SK-N-SH treated with all-trans-retinoic acid at 6 μM for 48 hours (cell line): ENCODE results near the gene STAG1.

ENCODE experiments used
- ATAC-seq: fragments of 200-7000 bp; cut with Tn5 transposase; 3 replicates; pipeline ENCODE4 v1.9.1; 2020; ENCODE audit warnings: mild to moderate bottlenecking, moderate library complexity
- ARNTL ChIP-seq: fragments of 450-650 bp; formaldehyde crosslinking; IDR thresholded peaks from 2 replicates; pipeline ENCODE4 v1.5.0; 2020; ENCODE audit warnings: low read depth, mild to moderate bottlenecking, moderate library complexity, borderline replicate concordance
- CREB5 ChIP-seq: fragments of 250-450 bp; sonication (Bioruptor Pico); IDR thresholded peaks from 2 replicates; pipeline ENCODE4 v1.5.1; 2020; ENCODE audit warnings: low read depth, mild to moderate bottlenecking, moderate library complexity
- CSDC2 ChIP-seq: fragments of 250-450 bp; sonication (Bioruptor Pico); IDR thresholded peaks from 2 replicates; pipeline ENCODE4 v1.5.0; 2020; ENCODE audit warnings: mild to moderate bottlenecking, moderate library complexity
- ESRRG ChIP-seq: fragments of 250-450 bp; sonication (Bioruptor Pico); IDR thresholded peaks from 2 replicates; pipeline ENCODE4 v1.6.1; 2021; ENCODE audit warnings: mild to moderate bottlenecking
- GLIS3 ChIP-seq: fragments of 250-450 bp; sonication (Bioruptor Pico); IDR thresholded peaks from 2 replicates; pipeline ENCODE4 v1.5.0; 2020; ENCODE audit warnings: mild to moderate bottlenecking, moderate library complexity
- ISL1 ChIP-seq: fragments of 250-450 bp; sonication (Bioruptor Pico); IDR thresholded peaks from 2 replicates; pipeline ENCODE4 v2.1.2; 2022; ENCODE audit warnings: mild to moderate bottlenecking, moderate library complexity
- OSR1 ChIP-seq: fragments of 250-450 bp; sonication (Bioruptor Pico); IDR thresholded peaks from 2 replicates; pipeline ENCODE4 v1.8.0; 2022; ENCODE audit warnings: moderate library complexity, mild to moderate bottlenecking, inconsistent platforms
- POU6F1 ChIP-seq: fragments of 250-450 bp; sonication (Bioruptor Pico); IDR thresholded peaks from 2 replicates; pipeline ENCODE4 v1.8.0; 2021; ENCODE audit warnings: low read depth, mild to moderate bottlenecking, moderate library complexity, borderline replicate concordance
- PPARA ChIP-seq: fragments of 250-450 bp; sonication (Bioruptor Pico); IDR thresholded peaks from 2 replicates; pipeline ENCODE4 v1.5.0; 2020; ENCODE audit warnings: mild to moderate bottlenecking, borderline replicate concordance
- RARB ChIP-seq: fragments of 250-450 bp; sonication (Bioruptor Pico); IDR thresholded peaks from 2 replicates; pipeline ENCODE4 v1.8.0; 2021; ENCODE audit warnings: mild to moderate bottlenecking, moderate library complexity
- SNAI2 ChIP-seq: fragments of 250-450 bp; sonication (Bioruptor Pico); IDR thresholded peaks from 2 replicates; pipeline ENCODE4 v1.5.0; 2020; ENCODE audit warnings: mild to moderate bottlenecking, moderate library complexity
- TCF4 ChIP-seq: fragments of 250-450 bp; sonication (Bioruptor Pico); IDR thresholded peaks from 2 replicates; pipeline ENCODE4 v1.8.0; 2021; ENCODE audit warnings: mild to moderate bottlenecking, moderate library complexity, borderline replicate concordance
- TOX ChIP-seq: fragments of 250-450 bp; sonication (Bioruptor Pico); IDR thresholded peaks from 2 replicates; pipeline ENCODE4 v1.8.0; 2021; ENCODE audit warnings: mild to moderate bottlenecking, moderate library complexity, borderline replicate concordance
- TSHZ2 ChIP-seq: fragments of 250-450 bp; sonication (Bioruptor Pico); IDR thresholded peaks from 2 replicates; pipeline ENCODE4 v1.5.0; 2020; ENCODE audit warnings: mild to moderate bottlenecking, moderate library complexity
- ZC3H10 ChIP-seq: fragments of 250-450 bp; sonication (Bioruptor Pico); IDR thresholded peaks from 2 replicates; pipeline ENCODE4 v1.5.1; 2021; ENCODE audit warnings: mild to moderate bottlenecking, moderate library complexity
- ZFP3 ChIP-seq: fragments of 250-450 bp; sonication (Bioruptor Pico); IDR thresholded peaks from 2 replicates; pipeline ENCODE4 v1.5.0; 2020; ENCODE audit warnings: mild to moderate bottlenecking, moderate library complexity
- ZNF565 ChIP-seq: fragments of 450-650 bp; formaldehyde crosslinking; conservative IDR thresholded peaks from 2 replicates; pipeline ENCODE4 v1.5.0; 2020; ENCODE audit warnings: low read depth, mild to moderate bottlenecking, moderate library complexity
- ZNF70 ChIP-seq: fragments of 450-650 bp; formaldehyde crosslinking; IDR thresholded peaks from 2 replicates; pipeline ENCODE4 v1.5.0; 2020; ENCODE audit warnings: mild to moderate bottlenecking, moderate library complexity
- ZNF8 ChIP-seq: fragments of 450-650 bp; formaldehyde crosslinking; IDR thresholded peaks from 2 replicates; pipeline ENCODE4 v1.5.0; 2020; ENCODE audit warnings: mild to moderate bottlenecking, moderate library complexity
- TF ChIP-seq, protein P1 (sequence below): fragments of 250-450 bp; sonication (Bioruptor Pico); IDR thresholded peaks from 2 replicates; pipeline ENCODE4 v1.8.0; 2020; ENCODE audit warnings: mild to moderate bottlenecking, moderate library complexity, borderline replicate concordance
- TF ChIP-seq, protein P2 (sequence below): fragments of 250-450 bp; sonication (Bioruptor Pico); IDR thresholded peaks from 2 replicates; pipeline ENCODE4 v1.5.1; 2021; ENCODE audit warnings: mild to moderate bottlenecking, moderate library complexity

The STAG1 gene

GRCh38 chr3:136682740-136683312 lies 69.4 kb downstream of the STAG1 start (continued):
- no peak for TF ChIP-seq POU6F1 (CRISPR knock-in tag)
- no peak for TF ChIP-seq ZNF565
- TF ChIP-seq TOX = no peak
- TF ChIP-seq ARNTL = no peak
- TF ChIP-seq ZNF8 (CRISPR knock-in tag) = no peak
- TF ChIP-seq, protein P1, sequence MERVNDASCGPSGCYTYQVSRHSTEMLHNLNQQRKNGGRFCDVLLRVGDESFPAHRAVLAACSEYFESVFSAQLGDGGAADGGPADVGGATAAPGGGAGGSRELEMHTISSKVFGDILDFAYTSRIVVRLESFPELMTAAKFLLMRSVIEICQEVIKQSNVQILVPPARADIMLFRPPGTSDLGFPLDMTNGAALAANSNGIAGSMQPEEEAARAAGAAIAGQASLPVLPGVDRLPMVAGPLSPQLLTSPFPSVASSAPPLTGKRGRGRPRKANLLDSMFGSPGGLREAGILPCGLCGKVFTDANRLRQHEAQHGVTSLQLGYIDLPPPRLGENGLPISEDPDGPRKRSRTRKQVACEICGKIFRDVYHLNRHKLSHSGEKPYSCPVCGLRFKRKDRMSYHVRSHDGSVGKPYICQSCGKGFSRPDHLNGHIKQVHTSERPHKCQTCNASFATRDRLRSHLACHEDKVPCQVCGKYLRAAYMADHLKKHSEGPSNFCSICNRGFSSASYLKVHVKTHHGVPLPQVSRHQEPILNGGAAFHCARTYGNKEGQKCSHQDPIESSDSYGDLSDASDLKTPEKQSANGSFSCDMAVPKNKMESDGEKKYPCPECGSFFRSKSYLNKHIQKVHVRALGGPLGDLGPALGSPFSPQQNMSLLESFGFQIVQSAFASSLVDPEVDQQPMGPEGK (CRISPR knock-in tag) = no peak
- no peak for TF ChIP-seq PPARA (CRISPR knock-in tag)

DNA sequence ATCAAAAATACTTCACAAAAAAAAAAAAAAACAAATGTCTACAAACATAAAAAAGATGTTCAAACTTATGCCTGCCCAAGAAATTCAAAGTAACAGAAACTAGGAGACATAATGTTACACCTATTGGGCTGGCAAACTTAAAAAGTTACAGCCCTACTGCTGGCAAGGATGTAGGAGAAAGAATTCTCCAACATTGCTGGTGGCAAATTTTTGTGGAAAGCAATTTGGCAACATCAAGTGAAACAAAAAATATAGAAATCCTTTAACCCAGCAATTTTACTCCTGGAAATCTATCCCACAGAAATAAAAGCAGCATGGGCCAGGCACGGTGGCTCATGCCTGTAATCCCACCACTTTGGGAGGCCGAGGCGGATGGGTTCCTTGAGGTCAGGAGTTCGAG lies 73.2 kb downstream of the STAG1 start:
- TF ChIP-seq TOX (no peak), TSHZ2 (no peak), ZFP3 (no peak), OSR1 (no peak), TCF4 (CRISPR knock-in tag) (no peak), ESRRG (CRISPR knock-in tag) (no peak), SNAI2 (CRISPR knock-in tag) (no peak), ZNF8 (CRISPR knock-in tag) (no peak), ZC3H10 (CRISPR knock-in tag) (no peak), CREB5 (CRISPR knock-in tag) (no peak), ARNTL (no peak), RARB (CRISPR knock-in tag) (no peak), CSDC2 (CRISPR knock-in tag) (no peak), ZNF565 (no peak), ISL1 (CRISPR knock-in tag) (no peak)
- TF ChIP-seq, protein P2, sequence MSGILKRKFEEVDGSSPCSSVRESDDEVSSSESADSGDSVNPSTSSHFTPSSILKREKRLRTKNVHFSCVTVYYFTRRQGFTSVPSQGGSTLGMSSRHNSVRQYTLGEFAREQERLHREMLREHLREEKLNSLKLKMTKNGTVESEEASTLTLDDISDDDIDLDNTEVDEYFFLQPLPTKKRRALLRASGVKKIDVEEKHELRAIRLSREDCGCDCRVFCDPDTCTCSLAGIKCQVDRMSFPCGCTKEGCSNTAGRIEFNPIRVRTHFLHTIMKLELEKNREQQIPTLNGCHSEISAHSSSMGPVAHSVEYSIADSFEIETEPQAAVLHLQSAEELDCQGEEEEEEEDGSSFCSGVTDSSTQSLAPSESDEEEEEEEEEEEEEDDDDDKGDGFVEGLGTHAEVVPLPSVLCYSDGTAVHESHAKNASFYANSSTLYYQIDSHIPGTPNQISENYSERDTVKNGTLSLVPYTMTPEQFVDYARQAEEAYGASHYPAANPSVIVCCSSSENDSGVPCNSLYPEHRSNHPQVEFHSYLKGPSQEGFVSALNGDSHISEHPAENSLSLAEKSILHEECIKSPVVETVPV = no peak
- ATAC-seq = no peak

DNA sequence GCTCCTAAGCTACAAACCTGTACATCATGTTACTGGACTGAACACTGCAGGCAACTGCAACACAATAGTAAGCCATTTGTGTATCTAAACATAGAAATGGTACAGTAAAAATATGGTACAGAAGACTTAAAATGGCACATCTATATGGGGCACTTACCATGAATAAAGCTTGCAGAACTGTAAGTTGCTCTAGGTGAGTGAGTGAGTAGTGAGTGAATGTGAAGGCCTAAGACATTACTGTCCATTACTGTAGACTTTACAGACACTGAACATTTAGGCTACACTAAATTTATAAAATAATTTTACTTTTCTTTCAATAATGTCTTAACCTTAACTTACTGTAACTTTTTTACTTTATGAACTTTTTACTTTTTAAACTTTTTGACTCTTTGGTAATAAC lies 76.2 kb downstream of the STAG1 start:
- no peak for ATAC-seq
- TF ChIP-seq PPARA (CRISPR knock-in tag) (no peak), TSHZ2 (no peak), TCF4 (CRISPR knock-in tag) (no peak), ZFP3 (no peak), GLIS3 (no peak), ZNF565 (no peak), ARNTL (no peak), ZNF70 (CRISPR knock-in tag) (no peak), ISL1 (CRISPR knock-in tag) (no peak)
- TF ChIP-seq, protein P1 (CRISPR knock-in tag) = no peak
